CD8-positive, alpha-beta memory T cell (primary cell): ENCODE data around the gene RPS21. TPM values are rescaled to one million over a fixed set of nuclear protein-coding genes. Genes with fewer than 3 reads are reported as not detected.

ENCODE experiments used
- CTCF ChIA-PET: fragments of 350-600 bp; sonication (Branson Sonifier 250); formaldehyde crosslinking; loops from one replicate; lab custom pipeline; 2021; ENCODE audit warnings: antibody characterized with exemption; lab: Charles Lee
- POLR2A ChIA-PET: fragments of 350-600 bp; sonication (Branson Sonifier 250); formaldehyde crosslinking; loops from one replicate; lab custom pipeline; 2021; ENCODE audit warnings: antibody characterized with exemption; lab: Charles Lee
- DNase-seq, 5 donors: peaks; one replicate each; pipeline versions ENCODE4 v3.0.0 to v3.0.0-alpha.2; 2020 to 2022; ENCODE audit warnings: mixed read lengths in 1 of 5
- H3K27ac ChIP-seq: one replicate; pipeline ENCODE4 v1.7.0; 2013; ENCODE audit warnings: low read depth, mild to moderate bottlenecking, low read length, moderate library complexity
- H3K27me3 ChIP-seq: 2 replicates; pipeline ENCODE4 v1.7.0; 2013; ENCODE audit warnings: low read length, mild to moderate bottlenecking; ENCODE audit not compliant: insufficient read depth, poor library complexity, severe bottlenecking
- H3K36me3 ChIP-seq: 2 replicates; pipeline ENCODE4 v1.7.0; 2013; ENCODE audit warnings: mild to moderate bottlenecking, low read length, moderate library complexity; ENCODE audit not compliant: insufficient read depth
- H3K4me1 ChIP-seq: 2 replicates; pipeline ENCODE4 v1.7.0; 2013; ENCODE audit warnings: mild to moderate bottlenecking, low read length, moderate library complexity; ENCODE audit not compliant: insufficient read depth
- H3K4me3 ChIP-seq: 2 replicates; pipeline ENCODE4 v1.7.0; 2013; ENCODE audit warnings: mild to moderate bottlenecking, low read length
- H3K9me3 ChIP-seq: 2 replicates; pipeline ENCODE4 v1.7.0; 2013; ENCODE audit warnings: mild to moderate bottlenecking, low read length
- H3K27ac Mint-ChIP-seq, 8 donors: one replicate each; pipeline ENCODE4 v1.8.0; 2020 to 2021; ENCODE audit warnings: mixed read lengths in 8 of 8, mild to moderate bottlenecking in 6 of 8, inconsistent platforms in 3 of 8, moderate library complexity in 3 of 8
- H3K27me3 Mint-ChIP-seq, 2 donors: one replicate each; pipeline ENCODE4 v1.8.0; 2020 to 2021; ENCODE audit warnings: mixed read lengths in 2 of 2, mild to moderate bottlenecking in 1 of 2, moderate library complexity in 1 of 2
- H3K36me3 Mint-ChIP-seq, 3 donors: one replicate each; pipeline ENCODE4 v1.8.0; 2020 to 2021; ENCODE audit warnings: mixed read lengths in 3 of 3, inconsistent platforms in 1 of 3, mild to moderate bottlenecking in 1 of 3
- H3K4me1 Mint-ChIP-seq, 3 donors: one replicate each; pipeline ENCODE4 v1.8.0; 2020 to 2021; ENCODE audit warnings: mixed read lengths in 3 of 3, inconsistent platforms in 1 of 3, mild to moderate bottlenecking in 1 of 3
- H3K4me3 Mint-ChIP-seq, 7 donors: one replicate each; pipeline ENCODE4 v1.8.0; 2020 to 2021; ENCODE audit warnings: mixed read lengths in 7 of 7, mild to moderate bottlenecking in 6 of 7, moderate library complexity in 4 of 7, inconsistent platforms in 2 of 7
- H3K9me3 Mint-ChIP-seq, 5 donors: one replicate each; pipeline ENCODE4 v1.8.0; 2020 to 2022; ENCODE audit warnings: mixed read lengths in 5 of 5, mild to moderate bottlenecking in 3 of 5, moderate library complexity in 2 of 5, inconsistent platforms in 1 of 5
- polyA plus RNA-seq: library from polyadenylated mRNA; unstranded; fragments of 300-500 nt; fragmentation: Illumina TruSeq; gene quantifications from one replicate; pipeline ENCODE4 v1.2.3, GENCODE V29; 2021
- total RNA-seq, 2 experiments: library from RNA; stranded (reverse); gene quantifications; one replicate each; pipeline ENCODE4 v1.2.3, GENCODE V29; 2021

Gene RPS21
- total and polyA plus RNA-seq, 3 experiments from 2014 or later, result 2,034 to 2,161 (median 2,072) TPM

- Histone ChIP-seq H3K9me3 (no peaks in the 10 kb centered on the region), H3K4me1 (peaks cover 18% of the 10 kb centered on the region), H3K36me3 (no peaks in the 10 kb centered on the region), H3K27ac (no peak overlapping the region), H3K4me3 (no peak overlapping the region), H3K27me3 (peaks cover 22% of the 10 kb centered on the region)
- DNase-seq, result no peak
- H3K36me3 Mint-ChIP-seq, result no peaks in the 10 kb centered on the region
- no peak overlapping the region for H3K27ac Mint-ChIP-seq
- ChIA-PET CTCF (interaction anchor here (1.9 kb wide), 1 partner anchor 18 kb away, joined by 5 read pairs; no protein-coding TSS in a partner anchor), POLR2A (no interaction called here)
- peak overlapping the region in 5 of 7 donors; percentile 36 to 73 (median 46) for H3K4me3 Mint-ChIP-seq
- no peaks in the 10 kb centered on the region for H3K9me3 Mint-ChIP-seq
- peaks cover 19 to 32% of the 10 kb centered on the region in 2 donors for H3K27me3 Mint-ChIP-seq
- H3K4me1 Mint-ChIP-seq, result peaks cover 0 to 8% (median 2%) of the 10 kb centered on the region in 3 donors
Measured at GRCh38 chr20:62364911-62365736, 21.8 kb upstream of the RPS21 start.

- Histone ChIP-seq H3K36me3 (no peaks in the 10 kb centered on the region), H3K4me1 (peaks cover 18% of the 10 kb centered on the region), H3K9me3 (no peaks in the 10 kb centered on the region), H3K27me3 (peaks cover 22% of the 10 kb centered on the region), H3K4me3 (no peak overlapping the region), H3K27ac (peak overlapping the region; percentile 61)
- Mint-ChIP-seq H3K4me3 (peak overlapping the region in 5 of 7 donors; percentile 12 to 73 (median 15)), H3K27ac (peak overlapping the region in 1 of 8 donors; percentile 29), H3K27me3 (peaks cover 19 to 32% of the 10 kb centered on the region in 2 donors), H3K9me3 (no peaks in the 10 kb centered on the region), H3K36me3 (no peaks in the 10 kb centered on the region), H3K4me1 (peaks cover 0 to 8% (median 2%) of the 10 kb centered on the region in 3 donors)
- no peak for DNase-seq
- ChIA-PET CTCF (interaction anchor here (1.5 kb wide), 1 partner anchor 16 kb away, joined by 3 read pairs; no protein-coding TSS in a partner anchor), POLR2A (no interaction called here)
Measured at GRCh38 chr20:62365814-62366369, 21.0 kb upstream of the RPS21 start.

- Mint-ChIP-seq H3K27ac (peak overlapping the region in 1 of 8 donors; percentile 29), H3K27me3 (peaks cover 19 to 32% of the 10 kb centered on the region in 2 donors), H3K4me1 (peaks cover 0 to 8% (median 2%) of the 10 kb centered on the region in 3 donors), H3K4me3 (peak overlapping the region in 3 of 7 donors; percentile 13 to 29 (median 15)), H3K36me3 (no peaks in the 10 kb centered on the region), H3K9me3 (no peaks in the 10 kb centered on the region)
- Histone ChIP-seq H3K4me3 (no peak overlapping the region), H3K27me3 (peaks cover 22% of the 10 kb centered on the region), H3K4me1 (peaks cover 18% of the 10 kb centered on the region), H3K9me3 (no peaks in the 10 kb centered on the region), H3K27ac (peak overlapping the region; percentile 61), H3K36me3 (no peaks in the 10 kb centered on the region)
- ChIA-PET POLR2A (no interaction called here), CTCF (interaction anchor here (1.2 to 1.5 kb wide), 2 partner anchors 16 to 356 kb away, joined by 3 to 5 read pairs; no protein-coding TSS in a partner anchor)
- peak in 1 of 5 donors; percentile 11 for DNase-seq
Measured at GRCh38 chr20:62366370-62367135, 20.4 kb upstream of the RPS21 start.

GRCh38 chr20:62367136-62367632 is 19.7 kb upstream of the RPS21 start, which contains the start of gene LAMA5:
Gene LAMA5 (minus strand): TSS chr20:62367312. CDS start chr20:62367245, 67 bp downstream.
- H3K4me3 Mint-ChIP-seq, result peak within 1 kb of the TSS in 6 of 7 donors; percentile 16 to 88 (median 68)
- no peak for DNase-seq
- Histone ChIP-seq H3K4me3 (no peak within 1 kb of the TSS), H3K4me1 (peaks cover 18% of the 10 kb centered on the region), H3K9me3 (no peaks in the 10 kb centered on the region), H3K27me3 (peaks cover 22% of the 10 kb centered on the region), H3K36me3 (no peaks in the 10 kb centered on the region), H3K27ac (peak within 1 kb of the TSS; percentile 61)
- H3K27me3 Mint-ChIP-seq, result peaks cover 19 to 32% of the 10 kb centered on the region in 2 donors
- ChIA-PET CTCF (interaction anchor here (1.2 to 1.5 kb wide), 2 partner anchors 15 to 357 kb away, joined by 3 to 5 read pairs; no protein-coding TSS in a partner anchor), POLR2A (no interaction called here)
- peaks cover 0 to 8% (median 2%) of the 10 kb centered on the region in 3 donors for H3K4me1 Mint-ChIP-seq
- H3K9me3 Mint-ChIP-seq, result no peaks in the 10 kb centered on the region
- H3K27ac Mint-ChIP-seq, result peak within 1 kb of the TSS in 1 of 8 donors; percentile 29
- no peaks in the 10 kb centered on the region for H3K36me3 Mint-ChIP-seq

- Mint-ChIP-seq H3K4me3 (peak overlapping the region in 6 of 7 donors; percentile 45 to 88 (median 68)), H3K36me3 (no peaks in the 10 kb centered on the region), H3K27me3 (peaks cover 15 to 30% of the 10 kb centered on the region in 2 donors), H3K27ac (no peak overlapping the region), H3K4me1 (peaks cover 0 to 8% (median 2%) of the 10 kb centered on the region in 3 donors), H3K9me3 (no peaks in the 10 kb centered on the region)
- ChIA-PET CTCF (interaction anchor here (1.2 to 1.5 kb wide), 3 partner anchors 14 to 357 kb away, joined by 3 to 5 read pairs (median 5); no protein-coding TSS in a partner anchor), POLR2A (no interaction called here)
- Histone ChIP-seq H3K27ac (no peak overlapping the region), H3K36me3 (no peaks in the 10 kb centered on the region), H3K27me3 (peaks cover 22% of the 10 kb centered on the region), H3K4me1 (peaks cover 18% of the 10 kb centered on the region), H3K4me3 (no peak overlapping the region), H3K9me3 (no peaks in the 10 kb centered on the region)
- DNase-seq, result peak in 1 of 5 donors; percentile 12
Measured at GRCh38 chr20:62367633-62368391, 19.1 kb upstream of the RPS21 start.

GRCh38 chr20:62368392-62368975 is 18.4 kb upstream of the RPS21 start:
- H3K36me3 Mint-ChIP-seq, result no peaks in the 10 kb centered on the region
- Histone ChIP-seq H3K9me3 (no peaks in the 10 kb centered on the region), H3K36me3 (no peaks in the 10 kb centered on the region), H3K4me1 (peaks cover 18% of the 10 kb centered on the region), H3K27me3 (peaks cover 22% of the 10 kb centered on the region), H3K4me3 (no peak overlapping the region), H3K27ac (no peak overlapping the region)
- POLR2A ChIA-PET, result no interaction called here
- H3K4me3 Mint-ChIP-seq, result peak overlapping the region in 5 of 7 donors; percentile 22 to 88 (median 46)
- no peak for DNase-seq
- CTCF ChIA-PET, result interaction anchor here (1.4 kb wide), 1 partner anchor 14 kb away, joined by 5 read pairs; no protein-coding TSS in a partner anchor
- H3K4me1 Mint-ChIP-seq, result peaks cover 0 to 8% (median 2%) of the 10 kb centered on the region in 3 donors
- no peaks in the 10 kb centered on the region for H3K9me3 Mint-ChIP-seq
- H3K27ac Mint-ChIP-seq, result peak overlapping the region in 1 of 8 donors; percentile 15
- peaks cover 18 to 34% of the 10 kb centered on the region in 2 donors for H3K27me3 Mint-ChIP-seq
